Stimulated activated CD4-positive, alpha-beta T cell treated with anti-CD3 and anti-CD28 coated beads, Interleukin-4, amount 100 ng/mL, for 1 hour (primary cell): ENCODE measurements around the gene ZYG11B.
"Not testable (repeated sequence)": the region's sequence is repeated elsewhere in the genome, so short reads cannot be mapped to it uniquely, and the experiment has no call there.

Source experiments
- DNase-seq: peaks from one replicate; pipeline ENCODE4 v3.0.0-alpha.2; 2020

ZYG11B gene

DNA sequence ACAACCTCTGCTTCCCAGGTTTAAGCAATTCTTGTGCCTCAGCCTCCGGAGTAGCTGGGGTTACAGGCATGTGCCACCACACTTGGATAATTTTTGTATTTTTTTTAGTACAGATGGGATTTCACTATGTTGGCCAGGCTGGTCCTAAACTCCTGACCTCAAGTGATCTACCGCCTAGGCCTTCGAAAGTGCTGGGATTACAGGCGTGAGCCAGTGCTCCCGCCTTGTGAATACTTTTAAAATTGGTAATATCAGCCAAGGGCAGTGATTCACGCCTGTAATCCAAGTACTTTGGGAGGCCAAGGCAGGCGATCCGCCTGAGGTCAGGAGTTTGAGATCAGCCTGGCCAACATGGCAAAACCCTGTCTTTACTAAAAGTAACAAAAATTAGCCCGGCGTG lies 33.7 kb downstream of the ZYG11B start:
- no peak for DNase-seq

DNA sequence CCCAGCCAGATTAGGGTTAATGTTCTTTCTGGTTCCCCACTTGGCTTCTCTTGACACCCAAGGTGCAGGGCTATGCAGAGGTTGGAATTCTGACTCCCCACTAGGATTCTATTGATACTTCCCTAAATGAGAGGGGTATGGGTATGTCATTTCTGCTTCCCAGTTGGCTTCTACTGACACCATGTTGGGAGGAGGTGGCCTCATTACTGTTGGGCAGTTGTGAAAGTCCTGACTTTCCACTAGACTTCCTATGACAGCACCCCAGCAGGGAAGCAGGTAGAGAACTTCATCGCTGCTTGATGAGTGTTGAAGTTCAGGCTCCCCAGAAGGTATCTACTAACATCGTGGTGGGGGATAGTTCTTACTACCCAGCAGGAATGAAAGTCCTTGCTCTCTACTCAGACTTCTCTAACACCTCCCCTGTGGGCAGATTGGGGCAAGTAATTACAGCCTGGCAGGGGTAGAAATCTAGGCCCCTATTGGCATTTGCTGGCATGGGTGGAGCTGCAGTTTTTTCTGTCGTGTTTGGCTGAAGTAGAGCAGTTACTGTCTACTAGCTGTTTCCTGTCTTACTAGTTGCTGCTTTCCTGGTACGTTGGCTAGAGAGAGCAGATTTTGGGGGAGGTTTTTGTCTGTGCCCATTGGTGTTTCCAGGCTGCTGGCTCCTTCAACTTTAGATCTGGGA lies 41.5 kb downstream of the ZYG11B start:
- DNase-seq = no peak

DNA sequence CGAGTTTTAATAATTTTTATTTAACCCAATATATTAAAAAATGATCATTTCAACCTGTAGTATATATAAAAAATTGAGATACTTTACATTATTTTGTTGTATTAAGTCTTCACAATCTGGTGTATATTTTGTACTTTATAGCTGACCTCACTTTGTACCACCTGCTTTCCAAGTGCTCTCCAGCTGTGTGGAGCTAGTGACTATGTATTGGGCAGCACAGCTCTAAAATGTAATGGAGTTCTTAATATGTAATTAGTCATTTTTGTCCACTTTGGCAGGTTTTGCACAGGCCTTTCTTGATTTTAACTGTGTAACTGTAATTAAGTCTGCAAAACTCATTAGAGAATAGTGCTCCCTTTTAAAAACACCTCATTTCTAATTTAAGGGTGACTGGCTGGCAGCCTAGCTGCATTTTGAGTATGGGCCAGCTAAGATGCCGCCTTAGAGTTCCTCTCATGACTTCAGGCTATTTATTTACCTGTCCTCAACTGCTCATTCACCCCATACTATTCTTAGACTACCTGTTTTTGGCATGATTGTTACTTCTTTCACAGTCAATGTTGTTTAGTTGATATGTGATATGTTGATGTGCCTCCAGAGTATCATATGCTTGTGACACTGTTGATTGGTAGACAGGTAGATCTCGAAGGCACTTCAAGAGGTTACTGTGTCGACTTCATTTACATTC lies 43.2 kb downstream of the ZYG11B start:
- no peak for DNase-seq

DNA sequence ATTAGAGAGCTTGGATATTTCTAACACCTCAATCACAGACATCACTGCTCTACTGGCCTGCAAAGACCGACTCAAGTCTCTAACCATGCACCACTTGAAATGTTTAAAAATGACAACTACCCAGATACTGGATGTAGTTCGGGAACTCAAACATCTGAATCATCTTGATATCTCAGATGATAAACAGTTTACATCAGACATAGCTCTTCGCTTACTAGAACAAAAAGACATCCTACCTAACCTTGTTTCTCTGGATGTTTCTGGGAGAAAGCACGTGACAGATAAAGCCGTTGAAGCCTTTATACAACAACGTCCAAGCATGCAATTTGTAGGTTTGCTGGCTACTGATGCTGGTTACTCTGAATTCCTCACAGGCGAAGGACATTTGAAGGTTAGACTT lies 45.1 kb downstream of the ZYG11B start:
- no peak for DNase-seq

DNA sequence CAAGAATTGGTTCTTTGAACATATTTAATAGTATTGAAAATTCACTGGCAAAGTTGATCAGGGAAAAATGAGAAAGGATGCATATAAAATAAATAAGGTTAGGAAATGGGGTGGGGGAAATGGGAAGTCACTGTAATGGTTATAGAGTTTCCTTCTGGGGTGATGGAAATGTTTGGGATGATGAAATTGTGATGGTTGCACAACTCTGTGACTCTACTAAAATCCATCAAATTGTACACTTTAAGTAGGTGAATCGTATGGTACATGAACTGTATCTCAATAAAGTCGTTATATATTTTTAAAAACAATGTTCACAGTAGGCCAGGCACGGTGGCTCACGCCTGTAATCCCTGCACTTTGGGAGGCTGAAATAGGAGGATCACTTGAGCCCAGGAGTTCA lies 59.9 kb downstream of the ZYG11B start:
- no peak for DNase-seq

DNA sequence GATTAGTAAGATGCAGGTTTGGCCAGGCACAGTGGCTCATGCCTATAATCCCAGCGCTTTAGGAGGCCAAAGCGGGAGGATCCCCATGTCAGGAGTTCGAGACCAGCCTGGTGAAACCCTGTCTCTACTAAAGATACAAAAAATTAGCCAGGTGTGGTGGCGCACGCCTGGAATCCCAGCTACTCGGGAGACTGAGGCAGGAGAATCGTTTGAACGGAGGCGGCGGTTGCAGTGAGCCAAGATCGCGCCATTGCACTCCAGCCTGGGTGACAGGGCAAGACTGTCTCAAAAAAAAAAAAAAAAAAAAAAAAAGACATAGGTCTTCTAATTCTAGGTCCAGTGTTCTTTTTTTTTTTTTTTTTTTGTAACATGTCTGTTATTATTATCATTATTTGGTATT lies 64.2 kb downstream of the ZYG11B start:
- not testable (repeated sequence) for DNase-seq

DNA sequence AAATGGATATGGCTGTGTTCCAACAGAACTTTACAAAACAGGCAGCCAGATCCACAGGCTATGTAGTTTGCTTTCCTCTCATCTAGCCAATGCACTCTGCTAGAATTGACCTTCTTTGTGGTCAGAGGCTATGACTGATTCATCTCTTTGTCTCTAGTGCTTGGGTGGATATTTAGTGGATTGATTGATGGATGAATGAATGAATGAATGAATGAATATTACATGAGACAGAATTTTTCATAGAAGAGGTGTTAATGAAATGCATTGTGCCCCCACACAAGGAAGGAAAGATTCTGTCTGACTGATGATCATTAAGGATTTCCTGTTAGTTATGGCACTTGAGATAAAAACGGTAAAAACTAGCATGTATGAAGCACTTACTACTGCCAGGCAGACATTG lies 65.8 kb downstream of the ZYG11B start:
- no peak for DNase-seq

DNA sequence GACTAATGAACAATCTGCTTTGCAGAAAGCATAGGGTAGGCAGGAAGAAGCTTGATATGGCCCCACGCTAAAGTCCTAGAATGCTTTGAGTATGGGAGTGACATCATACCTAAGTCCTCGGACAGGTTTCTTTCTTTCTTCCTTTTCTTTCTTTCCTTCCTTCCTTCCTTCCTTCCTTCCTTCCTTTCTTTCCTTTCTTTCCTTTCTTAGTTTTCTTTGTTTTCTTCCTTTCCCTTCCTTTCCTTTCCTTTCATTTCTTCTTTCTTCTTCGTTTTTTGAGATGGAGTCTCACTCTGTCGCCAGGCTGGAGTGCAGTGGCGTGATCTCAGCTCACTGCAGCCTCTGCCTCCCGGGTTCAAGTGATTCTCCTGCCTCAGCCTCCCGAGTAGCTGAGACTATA lies 67.5 kb downstream of the ZYG11B start:
- not testable (repeated sequence) for DNase-seq

DNA sequence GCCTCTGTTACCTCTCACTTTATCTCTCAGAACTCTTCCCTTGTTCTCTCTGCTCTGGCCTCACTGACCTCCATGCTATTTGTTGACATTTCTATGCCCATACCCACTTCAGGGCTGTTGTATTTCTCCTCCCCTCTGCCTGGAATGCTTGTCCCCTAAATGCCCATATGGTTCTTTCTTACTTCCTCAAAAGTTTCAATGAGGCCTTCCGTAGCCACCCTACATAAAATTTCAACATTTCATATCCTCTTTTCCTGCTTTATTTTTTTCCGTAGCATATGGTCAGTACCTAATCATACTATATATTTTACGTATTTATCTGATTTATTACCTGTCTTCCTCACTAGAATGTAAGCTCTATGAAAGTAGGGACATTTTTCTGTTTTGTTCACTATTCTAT lies 69.2 kb downstream of the ZYG11B start:
- no peak for DNase-seq

DNA sequence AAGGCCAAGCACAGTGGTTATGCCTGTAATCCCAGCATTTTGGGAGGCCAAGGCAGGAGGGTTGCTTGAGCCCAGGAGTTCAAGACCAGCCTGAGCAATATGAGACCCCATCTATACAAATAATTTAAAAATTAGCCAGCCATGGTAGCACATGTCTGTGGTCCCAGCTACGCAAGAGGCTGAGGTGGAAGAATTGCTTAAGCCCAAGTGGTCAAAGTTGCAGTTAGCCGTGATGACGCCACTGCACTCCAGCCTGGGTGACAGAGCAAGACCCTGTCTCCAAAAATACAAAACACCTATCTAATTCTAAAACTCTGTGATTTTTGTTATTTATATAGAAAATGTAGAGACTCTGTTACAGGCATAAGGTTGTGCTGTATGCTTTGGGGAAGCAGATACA lies 72.1 kb downstream of the ZYG11B start:
- no peak for DNase-seq

DNA sequence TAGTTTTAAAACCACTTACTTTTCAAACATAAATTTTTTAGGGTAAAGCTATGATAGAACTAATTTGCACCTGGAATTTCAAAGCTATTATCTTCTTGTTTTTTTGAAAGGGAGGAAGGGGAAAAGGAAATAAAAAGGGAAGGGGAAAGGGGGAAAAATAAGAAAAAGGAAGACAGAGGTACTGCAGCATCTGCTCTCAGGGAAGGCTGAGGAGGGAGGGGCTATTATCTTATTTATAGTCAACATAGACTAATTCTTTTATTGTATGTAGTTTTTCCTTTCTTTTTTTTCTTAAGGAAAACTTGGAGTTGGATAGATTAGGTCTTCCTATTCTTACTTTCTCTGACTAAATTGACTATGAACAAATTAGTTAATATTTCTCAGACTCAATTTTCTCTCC lies 74.8 kb downstream of the ZYG11B start:
- no peak for DNase-seq

DNA sequence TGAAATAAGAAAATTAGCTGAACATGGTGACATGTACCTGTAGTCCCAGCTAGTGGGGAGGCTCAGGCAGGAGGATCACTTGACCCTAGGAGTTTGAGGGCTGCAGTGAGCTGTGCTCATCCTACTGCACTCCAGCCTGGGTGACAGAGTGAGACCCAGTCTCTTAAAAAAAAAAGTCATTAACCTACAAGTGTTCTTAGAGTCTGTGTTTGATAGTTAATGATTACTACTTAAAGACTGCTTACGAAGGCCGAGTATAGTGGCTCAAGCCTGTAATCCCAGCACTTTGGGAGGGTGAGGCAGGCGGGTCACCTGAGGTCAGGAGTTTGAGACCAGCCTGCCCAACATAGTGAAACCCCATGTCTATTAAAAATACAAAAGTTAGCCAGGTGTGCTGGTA lies 77.8 kb downstream of the ZYG11B start:
- DNase-seq = not testable (repeated sequence)

DNA sequence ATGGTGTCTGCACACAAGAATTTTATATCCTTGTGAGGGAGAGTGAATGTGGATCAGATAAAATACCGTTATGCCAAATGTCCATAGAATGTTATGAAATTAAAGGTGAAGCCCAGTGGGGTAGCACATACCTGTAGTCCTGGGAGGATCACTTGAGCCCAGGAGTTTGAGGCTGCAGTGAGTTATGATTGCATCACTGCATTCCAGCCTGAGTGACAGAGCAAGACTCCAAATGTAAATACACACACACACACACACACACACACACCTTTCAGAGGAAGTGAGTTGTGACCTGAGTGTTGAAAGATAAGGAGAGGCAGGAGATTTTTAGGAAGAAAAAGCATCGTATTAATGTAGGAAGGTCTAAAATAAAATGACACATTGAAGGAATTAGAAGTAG lies 88.2 kb downstream of the ZYG11B start:
- DNase-seq = no peak

DNA sequence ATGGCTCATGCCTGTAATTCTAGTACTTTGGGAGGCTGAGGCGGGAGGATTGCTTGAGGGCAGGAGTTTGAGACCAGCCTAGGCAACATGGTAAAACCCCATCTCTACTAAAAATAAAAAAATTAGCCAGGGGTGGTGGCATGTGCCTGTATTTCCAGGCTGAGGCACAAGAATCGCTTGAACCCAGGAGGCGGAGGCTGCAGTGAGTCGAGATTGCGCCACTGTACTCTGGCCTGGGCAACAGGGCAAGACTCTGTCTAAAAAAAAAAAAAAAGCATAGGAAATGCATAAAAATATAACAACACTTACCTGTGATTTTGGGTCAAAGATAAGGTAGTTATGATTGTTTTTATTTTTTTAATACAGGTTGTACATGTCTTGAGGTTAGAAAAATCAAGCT lies 94.6 kb downstream of the ZYG11B start:
- DNase-seq = not testable (repeated sequence)

DNA sequence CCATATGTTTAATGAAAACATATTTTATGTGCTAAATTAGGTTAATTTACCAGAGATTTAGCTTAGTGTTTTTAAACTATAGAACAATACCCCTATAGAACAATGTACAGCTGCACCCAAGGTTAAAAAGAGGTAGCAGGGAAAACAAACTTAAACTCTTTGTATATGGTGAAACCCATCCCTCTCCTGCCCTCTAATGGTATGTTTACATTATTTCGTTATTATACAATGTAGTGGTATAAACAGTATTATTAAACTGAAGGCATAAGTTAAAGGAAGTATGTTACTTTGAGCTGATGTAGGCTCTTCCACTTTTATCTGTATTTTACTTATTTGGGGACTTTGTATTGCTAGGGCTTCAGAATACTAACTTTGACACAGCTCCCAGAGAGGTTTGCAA lies 99.6 kb downstream of the ZYG11B start:
- no peak for DNase-seq

DNA sequence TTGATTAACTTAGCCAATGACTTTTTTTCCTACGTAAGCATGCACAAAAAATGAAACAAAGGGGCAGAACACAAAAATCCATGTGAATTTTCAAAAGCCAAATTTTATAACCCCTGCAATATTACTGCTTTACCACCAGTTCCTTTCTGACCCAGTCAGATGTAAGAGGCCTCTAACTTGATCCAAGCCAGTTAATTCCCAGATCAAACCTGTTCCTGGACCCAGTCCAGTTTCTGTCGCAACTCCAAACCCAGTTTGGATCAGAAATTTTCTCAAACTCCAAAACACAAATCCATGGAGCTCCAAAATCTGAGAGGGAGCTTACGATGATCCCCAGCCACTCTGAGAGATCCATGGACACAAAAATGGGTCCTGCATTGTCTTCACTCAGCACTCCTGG lies 108.5 kb downstream of the ZYG11B start:
- no peak for DNase-seq

DNA sequence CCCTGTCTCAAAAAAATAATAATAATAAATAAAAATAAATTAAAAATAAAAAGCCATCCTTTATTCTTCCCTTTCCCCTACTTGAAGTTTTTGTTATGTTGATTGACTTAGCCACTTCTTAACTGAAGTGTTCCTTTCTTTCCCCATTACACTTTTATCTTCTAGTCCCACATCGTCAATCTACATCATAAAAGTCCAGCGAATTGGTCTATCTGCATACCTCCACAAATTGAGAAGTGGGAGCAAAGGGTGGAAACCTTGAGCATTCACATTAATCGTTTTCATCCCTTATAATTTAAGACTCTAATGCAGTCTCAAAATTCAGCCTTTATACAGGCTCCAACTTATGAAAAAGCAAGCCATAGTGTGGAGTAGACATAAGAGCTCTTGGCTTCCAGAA lies 109.8 kb downstream of the ZYG11B start:
- DNase-seq = no peak

DNA sequence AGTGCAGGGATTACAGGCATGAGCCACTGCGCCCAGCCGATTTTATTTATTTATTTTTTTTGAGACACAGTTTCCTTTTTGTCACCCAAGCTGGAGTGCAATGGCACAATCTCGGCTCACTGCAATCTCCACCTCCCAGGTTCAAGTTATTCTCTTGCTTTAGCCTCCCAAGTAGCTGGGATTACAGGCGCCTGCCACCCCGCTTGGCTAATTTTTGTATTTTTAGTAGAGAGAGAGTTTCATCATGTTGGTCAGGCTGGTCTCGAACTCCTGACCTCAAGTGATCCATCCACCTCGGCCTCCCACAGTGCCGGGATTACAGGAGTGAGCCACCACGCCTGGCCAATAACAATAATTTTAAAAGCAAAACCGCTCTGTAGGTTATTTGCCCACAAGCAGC lies 112.9 kb downstream of the ZYG11B start:
- not testable (repeated sequence) for DNase-seq

DNA sequence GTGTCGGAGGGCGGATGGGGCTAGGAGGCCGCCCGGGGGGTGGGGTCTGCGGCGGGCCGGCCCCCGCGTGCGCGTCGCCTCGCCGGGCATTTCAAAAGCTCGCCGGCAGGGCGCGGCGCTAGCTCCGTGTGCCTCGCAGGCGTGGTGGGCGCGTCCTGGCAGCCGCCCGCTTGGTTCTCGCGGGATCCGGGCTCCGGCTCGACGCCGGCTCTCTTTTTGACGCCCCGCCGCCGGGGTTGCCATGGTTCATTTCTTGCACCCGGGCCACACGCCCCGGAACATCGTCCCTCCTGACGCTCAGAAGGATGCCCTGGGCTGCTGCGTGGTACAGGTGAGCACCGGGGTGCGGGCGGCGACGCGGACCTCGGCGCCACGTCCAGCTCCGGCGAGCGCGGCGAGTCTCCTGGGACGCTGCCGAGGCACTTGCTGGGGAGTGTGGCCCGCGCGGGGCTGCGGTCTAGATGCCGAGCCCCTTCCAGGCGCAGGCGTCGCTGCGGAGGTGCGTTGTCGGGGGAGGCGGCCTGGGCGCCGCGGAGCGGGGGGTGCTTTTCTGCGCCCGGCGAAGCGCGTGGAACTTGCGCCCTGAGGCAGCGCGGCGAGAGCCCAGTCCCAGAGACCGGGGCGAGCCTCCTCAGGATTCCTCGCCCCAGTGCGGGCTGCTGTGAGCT lies 116.5 kb downstream of the ZYG11B start, which contains the start of gene ZYG11A:
Gene ZYG11A (plus strand): TSS at position 118 of the 668 bp plus-strand sequence. CDS start 124 bp downstream, at position 242.
- peak; percentile 74 for DNase-seq

DNA sequence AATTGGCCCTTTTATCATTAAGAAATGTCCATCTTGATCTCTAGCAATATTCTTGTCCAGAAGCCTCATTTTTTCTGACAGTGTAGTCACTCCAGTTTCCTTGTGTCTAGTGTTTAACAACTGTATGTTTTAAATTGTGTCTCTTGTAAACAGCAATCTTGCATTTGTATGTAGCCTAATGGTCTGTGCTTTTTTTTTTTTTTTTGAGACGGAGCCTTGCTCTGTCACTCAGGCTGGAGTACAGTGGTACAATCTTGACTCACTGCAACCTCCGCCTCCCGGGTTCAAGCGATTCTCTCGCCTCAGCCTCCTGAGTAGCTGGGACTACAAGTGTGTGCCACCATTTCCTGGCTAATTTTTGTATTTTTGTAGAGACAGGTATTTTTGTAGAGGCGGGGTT lies 118.9 kb downstream of the ZYG11B start:
- not testable (repeated sequence) for DNase-seq

DNA sequence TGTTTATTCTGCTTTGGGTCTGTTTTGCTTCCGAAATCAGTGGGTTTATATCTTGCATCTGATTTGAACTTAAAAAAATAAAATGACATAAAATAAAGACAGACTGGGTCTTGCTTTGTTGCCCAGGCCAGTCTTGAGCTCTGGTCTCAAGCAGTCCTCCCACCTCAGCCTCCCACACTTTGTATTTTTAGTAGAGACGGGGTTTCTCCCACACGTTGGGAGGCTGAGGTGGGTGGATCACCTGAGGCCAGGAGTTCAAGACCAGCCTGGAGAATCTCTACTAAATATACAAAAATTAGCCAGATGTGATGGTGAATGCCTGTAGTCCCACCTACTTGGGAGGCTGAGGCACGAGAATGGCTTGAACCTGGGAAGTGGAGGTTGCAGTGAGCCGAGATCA lies 122.2 kb downstream of the ZYG11B start:
- no peak for DNase-seq

DNA sequence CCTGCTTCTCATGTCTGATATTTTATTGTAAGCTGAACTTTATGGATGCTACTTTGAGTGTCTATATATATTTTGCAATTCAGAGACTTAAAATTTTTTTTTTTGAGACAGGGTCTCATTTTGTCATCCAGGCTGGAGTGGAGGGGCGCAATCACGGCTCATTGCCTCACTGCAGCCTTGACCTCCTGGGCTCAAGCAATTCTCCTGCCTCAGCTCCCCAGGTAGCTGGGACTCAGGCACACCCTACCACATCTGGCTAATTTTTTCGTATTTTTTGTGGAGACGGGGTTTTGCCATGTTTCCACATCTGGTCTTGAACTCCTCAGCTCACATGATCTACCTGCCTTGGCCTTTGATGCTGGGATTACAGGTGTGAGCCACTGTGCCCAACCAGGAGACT lies 124.7 kb downstream of the ZYG11B start:
- DNase-seq = no peak

DNA sequence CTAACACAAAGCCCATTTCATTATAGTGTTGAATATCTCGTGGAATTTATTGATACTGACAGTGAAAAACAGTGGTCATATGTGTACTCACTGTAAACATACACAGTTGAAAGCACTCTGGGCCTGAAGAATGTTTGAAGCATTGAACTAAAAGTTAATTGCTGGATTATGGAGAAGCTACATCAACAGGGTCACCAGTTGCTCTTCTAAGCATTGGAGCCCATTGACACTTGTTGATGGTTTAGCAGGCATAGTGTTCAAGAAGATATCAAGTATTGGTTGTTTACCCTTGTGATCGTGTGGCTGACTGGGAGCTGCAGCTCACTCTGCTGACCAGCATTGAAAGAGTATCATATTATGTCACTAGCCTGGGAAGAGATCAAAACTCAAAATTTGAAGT lies 126.6 kb downstream of the ZYG11B start:
- no peak for DNase-seq

DNA sequence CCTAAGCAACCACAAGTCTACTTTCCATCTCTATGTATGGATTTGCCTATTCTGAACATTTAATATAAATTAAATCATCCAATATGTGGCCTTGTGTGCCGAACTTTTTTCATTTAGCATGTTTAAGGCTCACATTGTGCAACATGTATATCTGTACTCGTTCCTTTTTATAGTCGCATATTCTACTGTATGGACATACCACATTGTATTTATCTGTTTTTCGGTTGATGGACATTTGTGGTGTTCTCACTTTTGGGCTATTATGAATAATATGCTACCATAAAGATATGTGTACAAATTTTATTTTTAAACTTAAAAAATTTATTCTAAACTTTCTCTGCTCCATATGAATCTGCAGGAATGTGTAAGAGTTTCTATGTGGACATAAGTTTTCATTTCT lies 129.3 kb downstream of the ZYG11B start:
- no peak for DNase-seq
